Measurements from ENCODE around the gene PREP. TPM values are rescaled to one million over a fixed set of nuclear protein-coding genes. Genes with fewer than 3 reads are reported as not detected.

PREP gene
- total RNA-seq, 6 experiments from 2014 or later: 14.8 to 18.8 (median 16.7) TPM

DNA sequence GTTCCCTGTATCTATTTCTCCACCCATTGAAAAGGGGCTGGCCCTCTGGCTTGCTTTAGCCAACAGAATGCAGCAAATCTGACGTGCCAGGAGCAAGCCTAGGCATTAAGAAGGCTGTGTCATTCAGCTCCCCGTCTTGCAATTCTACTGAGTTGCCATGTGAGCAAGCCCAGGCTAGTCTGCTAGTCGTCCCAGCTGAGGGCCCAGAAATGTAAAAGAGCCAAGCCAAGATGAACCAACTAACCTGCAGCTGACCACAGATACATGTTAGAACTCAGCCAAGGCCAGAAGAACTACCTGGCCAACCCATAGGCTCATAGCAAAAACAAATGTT lies 30.1 kb downstream of the PREP start:
- Histone ChIP-seq H3K9me3 (no peaks in the 10 kb centered on the region), H3K27ac (no peak overlapping the region), H3K4me1 (no peaks in the 10 kb centered on the region), H3K36me3 (peaks cover 0 to 34% (median 3%) of the 10 kb centered on the region in 4 donors), H3K4me3 (no peak overlapping the region), H3K27me3 (no peaks in the 10 kb centered on the region)
- intact Hi-C loops (cut with DNase I): no loop called here
- TF ChIP-seq POLR2A (IDR thresholded peaks at IDR 0.05): no peak
- TF ChIP-seq, protein P1, sequence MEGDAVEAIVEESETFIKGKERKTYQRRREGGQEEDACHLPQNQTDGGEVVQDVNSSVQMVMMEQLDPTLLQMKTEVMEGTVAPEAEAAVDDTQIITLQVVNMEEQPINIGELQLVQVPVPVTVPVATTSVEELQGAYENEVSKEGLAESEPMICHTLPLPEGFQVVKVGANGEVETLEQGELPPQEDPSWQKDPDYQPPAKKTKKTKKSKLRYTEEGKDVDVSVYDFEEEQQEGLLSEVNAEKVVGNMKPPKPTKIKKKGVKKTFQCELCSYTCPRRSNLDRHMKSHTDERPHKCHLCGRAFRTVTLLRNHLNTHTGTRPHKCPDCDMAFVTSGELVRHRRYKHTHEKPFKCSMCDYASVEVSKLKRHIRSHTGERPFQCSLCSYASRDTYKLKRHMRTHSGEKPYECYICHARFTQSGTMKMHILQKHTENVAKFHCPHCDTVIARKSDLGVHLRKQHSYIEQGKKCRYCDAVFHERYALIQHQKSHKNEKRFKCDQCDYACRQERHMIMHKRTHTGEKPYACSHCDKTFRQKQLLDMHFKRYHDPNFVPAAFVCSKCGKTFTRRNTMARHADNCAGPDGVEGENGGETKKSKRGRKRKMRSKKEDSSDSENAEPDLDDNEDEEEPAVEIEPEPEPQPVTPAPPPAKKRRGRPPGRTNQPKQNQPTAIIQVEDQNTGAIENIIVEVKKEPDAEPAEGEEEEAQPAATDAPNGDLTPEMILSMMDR (IDR thresholded peaks at IDR 0.05): no peak
- ATAC-seq: no peak
- DNase-seq: no peak
- no CpG with 5 or more reads among the region's 3 CpGs for WGBS (ENCODE audit: insufficient coverage, low coverage, low lambda C conversion rate, missing lambda C conversion rate)

DNA sequence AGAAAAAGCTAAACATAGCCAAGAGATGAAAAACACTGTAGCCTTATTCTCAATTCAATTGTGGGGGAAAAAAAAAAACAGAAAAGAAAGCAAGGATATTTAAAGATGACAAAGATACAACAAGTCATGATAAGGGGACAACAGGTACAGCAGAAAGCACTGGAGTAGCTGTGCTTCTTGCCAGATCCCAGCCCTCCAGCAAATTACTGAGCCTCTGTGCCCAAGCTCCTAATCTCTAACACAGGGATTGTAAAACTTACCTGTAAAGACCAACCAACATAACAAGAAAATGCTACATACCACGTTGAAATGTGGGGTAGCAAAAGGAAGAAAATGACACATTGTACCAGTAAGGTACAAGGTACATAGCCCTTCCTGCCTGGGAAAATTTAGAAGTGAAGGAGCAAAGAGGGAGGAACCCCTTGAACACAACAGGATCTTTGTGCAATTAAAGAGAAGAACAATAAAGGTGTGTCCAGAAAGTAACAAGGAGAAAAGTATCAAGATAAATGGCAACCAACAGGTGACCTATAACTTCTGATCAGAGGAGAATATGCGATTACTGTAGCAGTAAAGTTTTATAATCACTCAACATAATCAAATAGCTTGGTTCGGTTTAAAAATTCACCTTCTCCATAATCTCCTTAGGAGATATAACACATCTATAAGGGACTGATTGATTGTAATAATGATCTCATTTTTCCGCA lies 30.6 kb downstream of the PREP start:
- H3K4me1 ChIP-seq: no peaks in the 10 kb centered on the region
- no peak overlapping the region for H3K4me3 ChIP-seq
- H3K27ac ChIP-seq: no peak overlapping the region
- peaks cover 0 to 34% (median 3%) of the 10 kb centered on the region in 4 donors for H3K36me3 ChIP-seq
- no peaks in the 10 kb centered on the region for H3K9me3 ChIP-seq
- H3K27me3 ChIP-seq: no peaks in the 10 kb centered on the region
- intact Hi-C loops (cut with DNase I): no loop called here
- no peak for ATAC-seq
- TF ChIP-seq POLR2A (IDR thresholded peaks at IDR 0.05): no peak
- TF ChIP-seq, protein P1 (IDR thresholded peaks at IDR 0.05): no peak
- 96% methylated on average over 3 of the region's 4 CpGs for WGBS (ENCODE audit: insufficient coverage, low coverage, low lambda C conversion rate, missing lambda C conversion rate)
- no peak for DNase-seq

DNA sequence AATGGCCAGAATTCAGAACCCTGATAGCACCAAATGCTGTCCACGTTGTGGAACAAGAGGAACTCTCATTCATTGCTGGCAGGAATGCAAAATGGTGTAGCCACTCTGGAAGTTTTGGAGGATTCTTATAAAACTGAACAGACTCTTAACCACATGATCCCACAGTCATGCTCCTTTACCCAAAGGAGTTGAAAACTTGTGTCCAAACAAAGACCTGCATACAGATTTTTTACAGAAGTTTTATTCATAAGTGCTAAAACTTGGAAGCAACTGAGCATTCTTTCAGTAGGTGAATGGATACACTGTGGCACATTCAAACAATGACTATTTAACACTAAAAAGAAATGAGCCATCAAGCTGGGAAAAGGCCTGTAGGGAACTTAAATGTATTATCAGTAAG lies 32.5 kb downstream of the PREP start:
- intact Hi-C loops (cut with DNase I): no loop called here
- H3K36me3 ChIP-seq: peaks cover 0 to 21% (median 2%) of the 10 kb centered on the region in 4 donors
- no peaks in the 10 kb centered on the region for H3K4me1 ChIP-seq
- no peak overlapping the region for H3K4me3 ChIP-seq
- H3K27ac ChIP-seq: no peak overlapping the region
- H3K27me3 ChIP-seq: no peaks in the 10 kb centered on the region
- TF ChIP-seq, protein P1 (IDR thresholded peaks at IDR 0.05): no peak
- TF ChIP-seq POLR2A (IDR thresholded peaks at IDR 0.05): no peak
- ATAC-seq: no peak
- no peak for DNase-seq
- WGBS (ENCODE audit: insufficient coverage, low coverage, low lambda C conversion rate, missing lambda C conversion rate): 86% methylated on average over 1 of the region's 1 CpG
- no peaks in the 10 kb centered on the region for H3K9me3 ChIP-seq

DNA sequence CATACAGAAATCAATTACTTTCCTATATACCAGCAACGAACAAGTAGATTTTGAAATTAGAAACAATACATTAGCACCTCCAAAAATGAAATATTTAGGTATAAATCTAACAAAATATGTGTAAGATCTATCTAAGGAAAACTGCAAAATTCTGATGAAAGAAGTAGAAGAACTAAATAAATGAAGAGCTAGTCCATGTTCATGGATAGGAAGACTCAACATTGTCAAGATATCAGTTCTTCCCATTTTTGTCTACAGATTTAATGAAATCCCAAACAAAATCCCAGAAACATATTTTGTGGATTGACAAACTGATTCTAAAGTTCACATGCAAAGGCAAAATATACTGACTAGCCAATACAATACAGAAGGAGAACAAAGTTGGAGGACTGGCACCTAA lies 33.7 kb downstream of the PREP start:
- no peak for DNase-seq
- TF ChIP-seq, protein P1 (IDR thresholded peaks at IDR 0.05): no peak
- no peak for TF ChIP-seq POLR2A (IDR thresholded peaks at IDR 0.05)
- H3K36me3 ChIP-seq: peaks cover 0 to 22% (median 0%) of the 10 kb centered on the region in 4 donors
- WGBS (ENCODE audit: insufficient coverage, low coverage, low lambda C conversion rate, missing lambda C conversion rate): 92% methylated on average over 1 of the region's 1 CpG
- H3K4me1 ChIP-seq: no peaks in the 10 kb centered on the region
- H3K27me3 ChIP-seq: no peaks in the 10 kb centered on the region
- no peak overlapping the region for H3K4me3 ChIP-seq
- H3K27ac ChIP-seq: no peak overlapping the region
- intact Hi-C loops (cut with DNase I): no loop called here
- no peak for ATAC-seq
- H3K9me3 ChIP-seq: no peaks in the 10 kb centered on the region
